Endometrial microvascular endothelial cells (primary cell): Measurements from ENCODE around the gene ALOX12B. TPM values are rescaled to one million over a fixed set of nuclear protein-coding genes. Genes with fewer than 3 reads are reported as not detected.
"Not testable (repeated sequence)": the region's sequence is repeated elsewhere in the genome, so short reads cannot be mapped to it uniquely, and the experiment has no call there.

Source experiments
- in situ Hi-C: cut with HindIII; loops from 2 replicates; pipeline ENCODE4 v1.10.0; 2017; ENCODE audit warnings: low sequenced_read_pairs, low pct_unique_long_range_greater_than_20kb; ENCODE audit errors: inconsistent ontology term
- total RNA-seq: library from RNA; depleted of rRNA; stranded (reverse); fragments of >200 nt; gene quantifications from one replicate; pipeline ENCODE4 v1.2.3, GENCODE V29; 2015; ENCODE audit errors: inconsistent ontology term

Gene ALOX12B
- total RNA-seq, 1 donor from 2014 or later: not detected

GRCh38 chr17:8095361-8095760, 7.8 kb upstream of the ALOX12B start:
- in situ Hi-C loops: no loop called here

GRCh38 chr17:8091033-8091687, 3.6 kb upstream of the ALOX12B start:
- in situ Hi-C loops: no loop called here

GRCh38 chr17:8089728-8090127, 2.2 kb upstream of the ALOX12B start:
- in situ Hi-C loops: no loop called here

GRCh38 chr17:8087952-8088230, 375 bp upstream of the ALOX12B start:
- in situ Hi-C loops: no loop called here

GRCh38 chr17:8084250-8084649, 3.3 kb downstream of the ALOX12B start:
- in situ Hi-C loops: no loop called here

- in situ Hi-C loops: no loop called here
Measured at GRCh38 chr17:8082292-8082691, 5.2 kb downstream of the ALOX12B start.

- in situ Hi-C loops: no loop called here
Measured at GRCh38 chr17:8081876-8082275, 5.6 kb downstream of the ALOX12B start.

GRCh38 chr17:8080799-8081219, 6.7 kb downstream of the ALOX12B start:
- in situ Hi-C loops: no loop called here

- in situ Hi-C loops: no loop called here
Measured at GRCh38 chr17:8080208-8080798, 7.2 kb downstream of the ALOX12B start.

- in situ Hi-C loops: no loop called here
Measured at GRCh38 chr17:8079291-8080207, 8.0 kb downstream of the ALOX12B start.

GRCh38 chr17:8077939-8078338, 9.6 kb downstream of the ALOX12B start:
- in situ Hi-C loops: not testable (repeated sequence)

- in situ Hi-C loops: no loop called here
Measured at GRCh38 chr17:8076502-8077266, 10.8 kb downstream of the ALOX12B start.

GRCh38 chr17:8075574-8076342, 11.8 kb downstream of the ALOX12B start:
- in situ Hi-C loops: no loop called here

- in situ Hi-C loops: no loop called here
Measured at GRCh38 chr17:8075081-8075480, 12.4 kb downstream of the ALOX12B start.

GRCh38 chr17:8074554-8074953, 13.0 kb downstream of the ALOX12B start:
- in situ Hi-C loops: no loop called here

- in situ Hi-C loops: no loop called here
Measured at GRCh38 chr17:8073627-8074484, 13.7 kb downstream of the ALOX12B start.

GRCh38 chr17:8072729-8073461, 14.6 kb downstream of the ALOX12B start:
- in situ Hi-C loops: no loop called here
